Measurements from ENCODE around the gene RFX2. TPM values are rescaled to one million over a fixed set of nuclear protein-coding genes. Genes with fewer than 3 reads are reported as not detected.
"Not testable (repeated sequence)": the region's sequence is repeated elsewhere in the genome, so short reads cannot be mapped to it uniquely, and the experiment has no call there.

The RFX2 gene
- total RNA-seq, 6 experiments from 2014 or later: 6.3 to 9.5 (median 6.9) TPM

DNA sequence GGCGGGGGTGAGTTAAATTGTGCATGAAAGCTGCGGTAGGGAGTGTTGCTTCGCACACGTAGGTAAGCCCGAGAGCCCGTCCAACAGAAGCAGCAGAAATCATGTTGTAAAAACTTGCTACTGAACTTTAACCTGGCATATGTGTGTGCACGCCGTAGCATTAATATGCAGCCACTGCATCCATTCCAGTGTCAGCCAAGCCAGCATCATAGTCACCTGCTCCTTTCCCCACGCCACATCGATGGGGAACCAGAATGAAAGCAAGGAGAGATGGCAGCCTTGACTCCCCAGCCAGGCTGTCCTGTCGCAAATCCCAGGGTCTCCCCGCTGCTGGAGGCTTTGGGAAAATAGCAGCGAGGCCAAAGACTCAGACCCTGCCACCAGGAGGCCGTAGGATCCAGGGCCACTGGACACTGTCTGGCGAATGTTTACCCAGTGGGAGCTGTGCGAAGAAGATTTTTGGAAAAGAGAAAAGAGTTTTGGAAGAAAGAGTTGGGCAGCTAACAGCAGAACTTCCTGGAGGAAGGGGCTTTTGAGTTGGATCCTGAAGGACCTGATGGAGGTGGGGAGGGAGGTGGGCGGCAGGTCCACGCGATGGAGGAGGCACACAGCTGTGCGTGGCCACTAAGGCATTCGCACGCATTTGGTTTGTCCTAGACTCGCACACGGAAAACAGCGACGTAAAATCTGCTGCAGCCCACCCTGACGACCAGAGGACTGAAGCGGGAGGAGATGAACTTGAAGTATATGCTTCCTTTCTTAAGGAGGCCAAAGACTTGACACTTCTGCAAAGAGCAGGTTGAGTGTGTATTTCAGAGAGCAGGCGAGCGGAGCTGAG is 83.7 kb downstream of the RFX2 start:
- peaks cover 43% of the 10 kb centered on the region for H3K4me1 Mint-ChIP-seq (ENCODE audit: low read depth)
- no peak overlapping the region for H3K4me3 Mint-ChIP-seq
- H3K27me3 Mint-ChIP-seq (ENCODE audit: insufficient read depth): no peaks in the 10 kb centered on the region; the same call in 1 of the 2 replicates
- no peak overlapping the region for H3K27ac Mint-ChIP-seq
- DNase-seq: no peak
- H3K36me3 Mint-ChIP-seq (ENCODE audit: low read depth): peaks cover 29% of the 10 kb centered on the region
- TF ChIP-seq, protein P1, sequence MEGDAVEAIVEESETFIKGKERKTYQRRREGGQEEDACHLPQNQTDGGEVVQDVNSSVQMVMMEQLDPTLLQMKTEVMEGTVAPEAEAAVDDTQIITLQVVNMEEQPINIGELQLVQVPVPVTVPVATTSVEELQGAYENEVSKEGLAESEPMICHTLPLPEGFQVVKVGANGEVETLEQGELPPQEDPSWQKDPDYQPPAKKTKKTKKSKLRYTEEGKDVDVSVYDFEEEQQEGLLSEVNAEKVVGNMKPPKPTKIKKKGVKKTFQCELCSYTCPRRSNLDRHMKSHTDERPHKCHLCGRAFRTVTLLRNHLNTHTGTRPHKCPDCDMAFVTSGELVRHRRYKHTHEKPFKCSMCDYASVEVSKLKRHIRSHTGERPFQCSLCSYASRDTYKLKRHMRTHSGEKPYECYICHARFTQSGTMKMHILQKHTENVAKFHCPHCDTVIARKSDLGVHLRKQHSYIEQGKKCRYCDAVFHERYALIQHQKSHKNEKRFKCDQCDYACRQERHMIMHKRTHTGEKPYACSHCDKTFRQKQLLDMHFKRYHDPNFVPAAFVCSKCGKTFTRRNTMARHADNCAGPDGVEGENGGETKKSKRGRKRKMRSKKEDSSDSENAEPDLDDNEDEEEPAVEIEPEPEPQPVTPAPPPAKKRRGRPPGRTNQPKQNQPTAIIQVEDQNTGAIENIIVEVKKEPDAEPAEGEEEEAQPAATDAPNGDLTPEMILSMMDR (IDR thresholded peaks at IDR 0.05): no peak
- peaks cover 5% of the 10 kb centered on the region; the same call in 1 of the 2 replicates for H3K9me3 Mint-ChIP-seq

DNA sequence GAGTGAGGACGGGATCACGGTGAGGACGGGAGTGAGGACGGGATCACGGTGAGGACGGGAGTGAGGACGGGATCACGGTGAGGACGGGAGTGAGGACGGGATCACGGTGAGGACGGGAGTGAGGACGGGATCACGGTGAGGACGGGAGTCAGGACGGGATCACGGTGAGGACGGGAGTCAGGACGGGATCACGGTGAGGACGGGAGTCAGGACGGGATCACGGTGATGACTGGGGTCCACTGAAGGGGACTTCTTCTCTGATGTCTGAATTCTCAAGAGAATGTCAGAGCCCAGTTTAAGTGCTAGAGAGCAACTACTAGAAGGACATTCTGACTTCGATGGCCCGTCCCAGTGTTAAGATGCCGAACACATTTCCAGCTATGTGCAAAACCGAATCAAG is 85.5 kb downstream of the RFX2 start:
- H3K27ac Mint-ChIP-seq; DNase-seq; H3K9me3 Mint-ChIP-seq; H3K4me3 Mint-ChIP-seq; H3K27me3 Mint-ChIP-seq (ENCODE audit: insufficient read depth): not testable (repeated sequence)
- Mint-ChIP-seq H3K36me3 (ENCODE audit: low read depth) (peaks cover 25% of the 10 kb centered on the region), H3K4me1 (ENCODE audit: low read depth) (peaks cover 33% of the 10 kb centered on the region)

- no peak overlapping the region; the same call in 1 of the 2 replicates for H3K4me3 Mint-ChIP-seq
- H3K27me3 Mint-ChIP-seq (ENCODE audit: insufficient read depth): peaks cover 2% of the 10 kb centered on the region; the same call in 1 of the 2 replicates
- no peaks in the 10 kb centered on the region for H3K9me3 Mint-ChIP-seq
- peaks cover 29% of the 10 kb centered on the region for H3K4me1 Mint-ChIP-seq (ENCODE audit: low read depth)
- peak overlapping the region; percentile 36; the same call in 1 of the 2 replicates for H3K27ac Mint-ChIP-seq
- TF ChIP-seq, protein P1 (IDR thresholded peaks at IDR 0.05): no peak
- H3K36me3 Mint-ChIP-seq (ENCODE audit: low read depth): peaks cover 21% of the 10 kb centered on the region; the same call in 1 of the 2 replicates
- DNase-seq: no peak
Observed at GRCh38 chr19:6023936-6024335, 86.4 kb downstream of the RFX2 start.

DNA sequence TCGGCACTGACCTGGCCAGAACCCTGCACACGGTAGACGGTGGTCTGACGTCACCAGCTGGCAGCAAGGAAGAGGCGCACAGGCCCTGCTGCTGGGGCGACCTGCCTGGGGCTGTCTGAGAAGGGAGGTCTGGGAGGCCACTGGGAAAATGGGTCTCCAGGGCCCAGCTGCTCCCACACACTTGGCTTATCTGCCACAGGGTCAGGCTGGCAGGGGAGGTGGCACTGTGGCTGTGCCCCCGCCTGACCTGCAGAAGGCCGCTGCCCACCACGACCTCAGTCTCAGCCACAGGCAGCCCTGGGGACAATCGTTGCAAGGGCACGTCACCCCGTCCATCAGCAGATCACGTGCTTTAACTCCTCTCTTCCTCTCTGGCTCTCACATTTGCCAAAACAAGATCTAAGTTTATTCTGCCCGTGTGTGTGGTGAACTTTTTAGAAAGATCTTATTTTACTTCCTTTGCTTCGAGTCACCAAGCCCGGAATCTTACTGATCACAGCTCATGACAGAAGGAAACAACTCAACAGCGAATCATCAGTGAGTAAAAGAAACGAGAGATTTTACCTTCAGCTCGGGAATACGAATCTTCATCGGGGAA is 87.1 kb downstream of the RFX2 start:
- peaks cover 29% of the 10 kb centered on the region for H3K4me1 Mint-ChIP-seq (ENCODE audit: low read depth)
- TF ChIP-seq, protein P1 (IDR thresholded peaks at IDR 0.05): no peak
- peak; percentile 67 for DNase-seq
- peaks cover 18% of the 10 kb centered on the region; the same call in 1 of the 2 replicates for H3K36me3 Mint-ChIP-seq (ENCODE audit: low read depth)
- peaks cover 2% of the 10 kb centered on the region; the same call in 1 of the 2 replicates for H3K27me3 Mint-ChIP-seq (ENCODE audit: insufficient read depth)
- peak overlapping the region; percentile 85 for H3K27ac Mint-ChIP-seq
- H3K4me3 Mint-ChIP-seq: peak overlapping the region; percentile 75
- no peaks in the 10 kb centered on the region for H3K9me3 Mint-ChIP-seq

GRCh38 chr19:6022570-6023064 is 87.7 kb downstream of the RFX2 start:
- H3K27me3 Mint-ChIP-seq (ENCODE audit: insufficient read depth): peaks cover 2% of the 10 kb centered on the region; the same call in 1 of the 2 replicates
- DNase-seq: no peak
- peak overlapping the region; percentile 75 for H3K4me3 Mint-ChIP-seq
- peak overlapping the region; percentile 85 for H3K27ac Mint-ChIP-seq
- peaks cover 17% of the 10 kb centered on the region; the same call in 1 of the 2 replicates for H3K36me3 Mint-ChIP-seq (ENCODE audit: low read depth)
- H3K9me3 Mint-ChIP-seq: no peaks in the 10 kb centered on the region
- TF ChIP-seq, protein P1 (IDR thresholded peaks at IDR 0.05): peak; percentile 60
- H3K4me1 Mint-ChIP-seq (ENCODE audit: low read depth): peaks cover 29% of the 10 kb centered on the region

All from HFFc6 (cell line).